AG09309 (cell line): Measurements from ENCODE around the gene CALM3.

Experiments
- DNase-seq: peaks from one replicate; pipeline ENCODE4 v3.0.0-alpha.2; 2010; ENCODE audit warnings: low read depth
- H3K4me3 ChIP-seq: 2 replicates; pipeline ENCODE4 v1.5.1; 2011; ENCODE audit warnings: mild to moderate bottlenecking, low read depth, low read length, moderate library complexity; ENCODE audit not compliant: control insufficient read depth
- CTCF ChIP-seq: IDR thresholded peaks from 2 replicates; pipeline ENCODE4 v1.5.1; 2011; ENCODE audit warnings: mild to moderate bottlenecking, low read depth, low read length, inconsistent platforms; ENCODE audit not compliant: insufficient read depth, control insufficient read depth; ENCODE audit errors: missing control alignments

The CALM3 gene

GRCh38 chr19:46614114-46614722 is 13.1 kb downstream of the CALM3 start:
- H3K4me3 ChIP-seq, result no peak overlapping the region
- peak; percentile 91 for TF ChIP-seq CTCF
- no peak for DNase-seq

GRCh38 chr19:46615966-46616365 is 14.8 kb downstream of the CALM3 start:
- no peak overlapping the region for H3K4me3 ChIP-seq
- DNase-seq, result no peak
- TF ChIP-seq CTCF, result no peak

GRCh38 chr19:46616631-46617322 is 15.6 kb downstream of the CALM3 start:
- DNase-seq, result no peak
- H3K4me3 ChIP-seq, result no peak overlapping the region
- peak; percentile 57 for TF ChIP-seq CTCF

GRCh38 chr19:46617601-46618000 is 16.5 kb downstream of the CALM3 start:
- no peak for TF ChIP-seq CTCF
- no peak overlapping the region for H3K4me3 ChIP-seq
- no peak for DNase-seq

GRCh38 chr19:46618670-46619231 is 17.6 kb downstream of the CALM3 start:
- H3K4me3 ChIP-seq, result no peak overlapping the region

GRCh38 chr19:46620267-46620666 is 19.1 kb downstream of the CALM3 start:
- no peak for DNase-seq
- no peak overlapping the region for H3K4me3 ChIP-seq
- no peak for TF ChIP-seq CTCF

More at GRCh38 chr19:46618670-46619231, 17.6 kb downstream of the CALM3 start:
- no peak for DNase-seq
- no peak for TF ChIP-seq CTCF

GRCh38 chr19:46620716-46621115 is 19.6 kb downstream of the CALM3 start:
- no peak for DNase-seq
- H3K4me3 ChIP-seq, result no peak overlapping the region
- no peak for TF ChIP-seq CTCF
